ENCODE data around the gene SFXN3. TPM values are rescaled to one million over a fixed set of nuclear protein-coding genes. Genes with fewer than 3 reads are reported as not detected.

The SFXN3 gene
- total and polyA plus RNA-seq, 2 experiments from 2014 or later = 0.68 to 3.8 TPM

DNA sequence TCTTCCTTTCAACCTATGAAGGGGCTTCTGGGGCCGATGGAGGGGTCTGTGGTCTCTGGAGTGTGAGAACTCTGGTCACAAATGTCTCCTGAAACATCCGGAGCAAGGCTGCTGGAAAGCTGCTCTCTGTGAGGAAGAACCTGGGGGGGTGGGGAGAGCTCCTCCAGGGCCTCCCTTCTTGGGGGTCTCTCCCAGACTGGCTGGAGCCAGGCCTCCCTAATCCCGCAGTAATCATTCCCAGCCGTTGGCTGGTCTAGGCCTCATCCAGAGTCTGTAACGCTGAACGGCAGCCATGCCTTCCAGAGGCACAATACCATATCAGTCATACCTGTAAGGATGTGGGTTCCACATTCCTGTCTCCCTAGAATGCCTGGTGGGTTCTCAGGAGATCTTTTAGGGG is 35.9 kb upstream of the SFXN3 start (continued):
- TF ChIP-seq, protein P1, sequence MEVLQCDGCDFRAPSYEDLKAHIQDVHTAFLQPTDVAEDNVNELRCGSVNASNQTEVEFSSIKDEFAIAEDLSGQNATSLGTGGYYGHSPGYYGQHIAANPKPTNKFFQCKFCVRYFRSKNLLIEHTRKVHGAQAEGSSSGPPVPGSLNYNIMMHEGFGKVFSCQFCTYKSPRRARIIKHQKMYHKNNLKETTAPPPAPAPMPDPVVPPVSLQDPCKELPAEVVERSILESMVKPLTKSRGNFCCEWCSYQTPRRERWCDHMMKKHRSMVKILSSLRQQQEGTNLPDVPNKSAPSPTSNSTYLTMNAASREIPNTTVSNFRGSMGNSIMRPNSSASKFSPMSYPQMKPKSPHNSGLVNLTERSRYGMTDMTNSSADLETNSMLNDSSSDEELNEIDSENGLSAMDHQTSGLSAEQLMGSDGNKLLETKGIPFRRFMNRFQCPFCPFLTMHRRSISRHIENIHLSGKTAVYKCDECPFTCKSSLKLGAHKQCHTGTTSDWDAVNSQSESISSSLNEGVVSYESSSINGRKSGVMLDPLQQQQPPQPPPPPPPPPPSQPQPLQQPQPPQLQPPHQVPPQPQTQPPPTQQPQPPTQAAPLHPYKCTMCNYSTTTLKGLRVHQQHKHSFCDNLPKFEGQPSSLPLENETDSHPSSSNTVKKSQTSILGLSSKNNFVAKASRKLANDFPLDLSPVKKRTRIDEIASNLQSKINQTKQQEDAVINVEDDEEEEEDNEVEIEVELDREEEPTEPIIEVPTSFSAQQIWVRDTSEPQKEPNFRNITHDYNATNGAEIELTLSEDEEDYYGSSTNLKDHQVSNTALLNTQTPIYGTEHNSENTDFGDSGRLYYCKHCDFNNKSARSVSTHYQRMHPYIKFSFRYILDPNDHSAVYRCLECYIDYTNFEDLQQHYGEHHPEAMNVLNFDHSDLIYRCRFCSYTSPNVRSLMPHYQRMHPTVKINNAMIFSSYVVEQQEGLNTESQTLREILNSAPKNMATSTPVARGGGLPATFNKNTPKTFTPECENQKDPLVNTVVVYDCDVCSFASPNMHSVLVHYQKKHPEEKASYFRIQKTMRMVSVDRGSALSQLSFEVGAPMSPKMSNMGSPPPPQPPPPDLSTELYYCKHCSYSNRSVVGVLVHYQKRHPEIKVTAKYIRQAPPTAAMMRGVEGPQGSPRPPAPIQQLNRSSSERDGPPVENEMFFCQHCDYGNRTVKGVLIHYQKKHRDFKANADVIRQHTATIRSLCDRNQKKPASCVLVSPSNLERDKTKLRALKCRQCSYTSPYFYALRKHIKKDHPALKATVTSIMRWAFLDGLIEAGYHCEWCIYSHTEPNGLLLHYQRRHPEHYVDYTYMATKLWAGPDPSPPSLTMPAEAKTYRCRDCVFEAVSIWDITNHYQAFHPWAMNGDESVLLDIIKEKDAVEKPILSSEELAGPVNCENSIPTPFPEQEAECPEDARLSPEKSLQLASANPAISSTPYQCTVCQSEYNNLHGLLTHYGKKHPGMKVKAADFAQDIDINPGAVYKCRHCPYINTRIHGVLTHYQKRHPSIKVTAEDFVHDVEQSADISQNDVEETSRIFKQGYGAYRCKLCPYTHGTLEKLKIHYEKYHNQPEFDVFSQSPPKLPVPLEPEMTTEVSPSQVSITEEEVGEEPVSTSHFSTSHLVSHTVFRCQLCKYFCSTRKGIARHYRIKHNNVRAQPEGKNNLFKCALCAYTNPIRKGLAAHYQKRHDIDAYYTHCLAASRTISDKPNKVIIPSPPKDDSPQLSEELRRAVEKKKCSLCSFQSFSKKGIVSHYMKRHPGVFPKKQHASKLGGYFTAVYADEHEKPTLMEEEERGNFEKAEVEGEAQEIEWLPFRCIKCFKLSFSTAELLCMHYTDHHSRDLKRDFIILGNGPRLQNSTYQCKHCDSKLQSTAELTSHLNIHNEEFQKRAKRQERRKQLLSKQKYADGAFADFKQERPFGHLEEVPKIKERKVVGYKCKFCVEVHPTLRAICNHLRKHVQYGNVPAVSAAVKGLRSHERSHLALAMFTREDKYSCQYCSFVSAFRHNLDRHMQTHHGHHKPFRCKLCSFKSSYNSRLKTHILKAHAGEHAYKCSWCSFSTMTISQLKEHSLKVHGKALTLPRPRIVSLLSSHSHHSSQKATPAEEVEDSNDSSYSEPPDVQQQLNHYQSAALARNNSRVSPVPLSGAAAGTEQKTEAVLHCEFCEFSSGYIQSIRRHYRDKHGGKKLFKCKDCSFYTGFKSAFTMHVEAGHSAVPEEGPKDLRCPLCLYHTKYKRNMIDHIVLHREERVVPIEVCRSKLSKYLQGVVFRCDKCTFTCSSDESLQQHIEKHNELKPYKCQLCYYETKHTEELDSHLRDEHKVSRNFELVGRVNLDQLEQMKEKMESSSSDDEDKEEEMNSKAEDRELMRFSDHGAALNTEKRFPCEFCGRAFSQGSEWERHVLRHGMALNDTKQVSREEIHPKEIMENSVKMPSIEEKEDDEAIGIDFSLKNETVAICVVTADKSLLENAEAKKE (CRISPR knock-in tag; IDR thresholded peaks at IDR 0.05) = no peak
- TF ChIP-seq ZNF331 (CRISPR knock-in tag; IDR thresholded peaks at IDR 0.05; ENCODE audit: low read depth) = no peak
- no peak for TF ChIP-seq CREB1 (CRISPR knock-in tag; IDR thresholded peaks at IDR 0.05; ENCODE audit: low read depth)
- TF ChIP-seq NANOG (IDR thresholded peaks at IDR 0.05; ENCODE audit: borderline replicate concordance) = no peak
- TF ChIP-seq EZH2phosphoT487 (IDR thresholded peaks at IDR 0.05; ENCODE audit: unreplicated experiment) = no peak
- TF ChIP-seq STAT1 (IDR thresholded peaks at IDR 0.05; ENCODE audit: unreplicated experiment) = no peak
- TF ChIP-seq, protein P2, sequence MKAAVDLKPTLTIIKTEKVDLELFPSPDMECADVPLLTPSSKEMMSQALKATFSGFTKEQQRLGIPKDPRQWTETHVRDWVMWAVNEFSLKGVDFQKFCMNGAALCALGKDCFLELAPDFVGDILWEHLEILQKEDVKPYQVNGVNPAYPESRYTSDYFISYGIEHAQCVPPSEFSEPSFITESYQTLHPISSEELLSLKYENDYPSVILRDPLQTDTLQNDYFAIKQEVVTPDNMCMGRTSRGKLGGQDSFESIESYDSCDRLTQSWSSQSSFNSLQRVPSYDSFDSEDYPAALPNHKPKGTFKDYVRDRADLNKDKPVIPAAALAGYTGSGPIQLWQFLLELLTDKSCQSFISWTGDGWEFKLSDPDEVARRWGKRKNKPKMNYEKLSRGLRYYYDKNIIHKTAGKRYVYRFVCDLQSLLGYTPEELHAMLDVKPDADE (IDR thresholded peaks at IDR 0.05) = no peak

DNA sequence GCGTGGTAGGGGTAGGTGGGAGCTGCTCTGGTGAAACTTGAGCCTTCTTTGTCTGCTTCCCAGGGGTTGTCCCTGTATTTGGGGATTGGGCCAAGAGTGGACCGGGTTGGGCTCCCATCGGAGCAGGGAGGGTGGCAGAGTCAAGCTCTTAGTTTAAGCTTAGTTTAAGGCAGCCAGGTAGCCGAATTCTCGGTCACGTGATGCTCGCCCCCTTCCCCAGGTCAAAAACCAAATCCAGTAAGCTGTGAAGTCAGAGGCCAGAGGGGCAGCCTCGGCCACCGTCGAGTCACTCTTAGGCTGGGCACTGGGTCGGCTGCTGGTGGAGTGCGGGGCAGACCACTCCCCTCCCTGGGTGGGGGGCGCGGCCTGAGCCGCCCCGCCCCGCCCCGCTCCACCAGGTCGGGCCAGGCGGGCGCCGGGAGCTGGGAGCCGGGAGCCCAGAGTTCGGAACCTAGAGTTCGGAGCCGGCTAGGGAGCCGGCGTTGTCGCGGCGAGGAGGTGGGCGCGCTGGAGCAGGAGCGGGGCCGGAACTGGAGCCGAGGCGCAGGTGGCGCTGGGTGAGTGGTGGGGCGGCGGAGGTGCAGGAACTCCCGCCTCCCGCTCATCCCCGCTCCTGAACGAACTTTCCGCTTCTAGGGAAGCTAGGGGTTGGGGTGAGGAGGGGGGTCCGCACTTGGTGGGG is 34.2 kb upstream of the SFXN3 start:
- peak overlapping the region; percentile 96 for H3K27ac Mint-ChIP-seq
- Histone ChIP-seq H3K27me3 (ENCODE audit: insufficient read depth) (no peaks in the 10 kb centered on the region), H3K79me2 (replicated peaks; ENCODE audit: insufficient read depth) (peaks cover 21% of the 10 kb centered on the region), H2AFZ (peak overlapping the region; percentile 90), H3K27ac (ENCODE audit: low read depth) (peak overlapping the region; percentile 95), H4K20me1 (replicated peaks; ENCODE audit: insufficient read depth) (no peaks in the 10 kb centered on the region; the same call in 1 of the 2 replicates), H3K36me3 (ENCODE audit: insufficient read depth) (peaks cover 16% of the 10 kb centered on the region), H3K4me1 (ENCODE audit: insufficient read depth) (peaks cover 36% of the 10 kb centered on the region), H3F3A (replicated peaks; ENCODE audit: low read depth) (peaks cover 30% of the 10 kb centered on the region), H3K9me2 (ENCODE audit: insufficient read depth) (no peaks in the 10 kb centered on the region), H3K4me3 (peak overlapping the region; percentile 90), H3K4me2 (peak overlapping the region; percentile 97)
- peak overlapping the region; percentile 76 for H3K4me3 Mint-ChIP-seq
- ATAC-seq (peak; percentile 56), DNase-seq (ENCODE audit: low spot score) (peak; percentile 86)
- H3K9me3 Mint-ChIP-seq = no peaks in the 10 kb centered on the region; the same call in 2 of the 3 replicates
- peaks cover 29% of the 10 kb centered on the region for H3K36me3 Mint-ChIP-seq (ENCODE audit: low read depth)
- peaks cover 28% of the 10 kb centered on the region for H3K27me3 Mint-ChIP-seq (ENCODE audit: insufficient read depth, low read depth, poor library complexity)
- H3K4me1 Mint-ChIP-seq = peaks cover 42% of the 10 kb centered on the region
- TF ChIP-seq, protein P3, sequence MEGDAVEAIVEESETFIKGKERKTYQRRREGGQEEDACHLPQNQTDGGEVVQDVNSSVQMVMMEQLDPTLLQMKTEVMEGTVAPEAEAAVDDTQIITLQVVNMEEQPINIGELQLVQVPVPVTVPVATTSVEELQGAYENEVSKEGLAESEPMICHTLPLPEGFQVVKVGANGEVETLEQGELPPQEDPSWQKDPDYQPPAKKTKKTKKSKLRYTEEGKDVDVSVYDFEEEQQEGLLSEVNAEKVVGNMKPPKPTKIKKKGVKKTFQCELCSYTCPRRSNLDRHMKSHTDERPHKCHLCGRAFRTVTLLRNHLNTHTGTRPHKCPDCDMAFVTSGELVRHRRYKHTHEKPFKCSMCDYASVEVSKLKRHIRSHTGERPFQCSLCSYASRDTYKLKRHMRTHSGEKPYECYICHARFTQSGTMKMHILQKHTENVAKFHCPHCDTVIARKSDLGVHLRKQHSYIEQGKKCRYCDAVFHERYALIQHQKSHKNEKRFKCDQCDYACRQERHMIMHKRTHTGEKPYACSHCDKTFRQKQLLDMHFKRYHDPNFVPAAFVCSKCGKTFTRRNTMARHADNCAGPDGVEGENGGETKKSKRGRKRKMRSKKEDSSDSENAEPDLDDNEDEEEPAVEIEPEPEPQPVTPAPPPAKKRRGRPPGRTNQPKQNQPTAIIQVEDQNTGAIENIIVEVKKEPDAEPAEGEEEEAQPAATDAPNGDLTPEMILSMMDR (conservative IDR thresholded peaks at IDR 0.05; ENCODE audit: low read depth in 2 of 2) = no peak
- TF ChIP-seq CREB1 (CRISPR knock-in tag; IDR thresholded peaks at IDR 0.05; ENCODE audit: low read depth) (no peak), POLR2AphosphoS5 (IDR thresholded peaks at IDR 0.05; ENCODE audit: low read depth) (peak; percentile 67; the same call in 1 of the 2 replicates), EZH2 (IDR thresholded peaks at IDR 0.05; ENCODE audit: low read depth, unreplicated experiment) (no peak)
